HG03469 (cell line): ENCODE data around the gene CHIT1.

ENCODE experiments used
- ATAC-seq: cut with Tn5 transposase; IDR thresholded peaks from one replicate; pipeline ENCODE4 v1.9.1; 2021; ENCODE audit warnings: mild to moderate bottlenecking, moderate library complexity, moderate number of reproducible peaks; ENCODE audit not compliant: unreplicated experiment

CHIT1 gene

DNA sequence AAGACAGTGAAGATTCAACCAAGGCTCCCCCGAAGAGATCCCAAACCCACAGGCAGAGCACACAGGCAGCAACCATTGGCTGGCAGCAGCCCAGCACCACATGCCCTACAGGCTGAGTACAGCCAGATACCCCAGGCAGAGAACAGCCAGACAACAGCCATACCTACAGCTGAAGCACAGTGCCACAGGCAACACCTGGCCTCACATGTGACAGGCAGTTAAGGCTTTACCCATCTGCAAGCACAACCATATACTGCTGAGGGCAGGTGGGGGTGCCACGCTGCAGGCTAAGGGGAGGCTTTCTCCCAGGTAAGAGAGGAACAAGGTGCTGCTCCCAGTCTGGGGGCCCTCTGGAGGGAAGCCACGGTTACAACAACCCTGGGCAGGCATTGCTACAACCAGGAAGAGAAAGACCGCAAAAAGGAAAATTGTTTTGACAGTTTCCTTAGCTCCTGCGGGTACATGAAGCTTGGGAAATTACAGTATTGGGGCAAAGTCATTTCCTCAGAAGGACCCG lies 12.3 kb downstream of the CHIT1 start:
- ATAC-seq: no peak

GRCh38 chr1:203216274-203217138 lies 13.0 kb downstream of the CHIT1 start:
- no peak for ATAC-seq

DNA sequence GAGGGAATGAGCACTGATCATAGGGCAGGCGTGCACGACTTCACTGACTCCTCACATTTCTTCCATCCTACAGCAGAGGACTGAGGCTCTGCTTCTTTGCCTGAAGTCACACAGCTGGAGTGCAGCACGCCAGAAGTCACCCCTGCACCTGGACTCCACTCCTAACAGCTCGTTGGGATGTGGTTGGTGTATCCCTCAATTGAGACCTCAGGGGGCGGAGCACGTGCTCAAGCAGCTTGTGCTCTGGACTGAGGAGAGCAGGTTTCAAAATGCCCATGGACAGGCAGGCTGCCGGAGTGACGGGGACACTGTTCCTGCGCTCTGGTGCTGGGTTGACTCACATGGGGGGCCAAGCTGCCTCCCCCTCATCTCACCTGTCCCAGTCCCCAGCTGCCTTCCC lies 13.9 kb downstream of the CHIT1 start:
- ATAC-seq: no peak

GRCh38 chr1:203214871-203215270 lies 14.6 kb downstream of the CHIT1 start:
- ATAC-seq: no peak

DNA sequence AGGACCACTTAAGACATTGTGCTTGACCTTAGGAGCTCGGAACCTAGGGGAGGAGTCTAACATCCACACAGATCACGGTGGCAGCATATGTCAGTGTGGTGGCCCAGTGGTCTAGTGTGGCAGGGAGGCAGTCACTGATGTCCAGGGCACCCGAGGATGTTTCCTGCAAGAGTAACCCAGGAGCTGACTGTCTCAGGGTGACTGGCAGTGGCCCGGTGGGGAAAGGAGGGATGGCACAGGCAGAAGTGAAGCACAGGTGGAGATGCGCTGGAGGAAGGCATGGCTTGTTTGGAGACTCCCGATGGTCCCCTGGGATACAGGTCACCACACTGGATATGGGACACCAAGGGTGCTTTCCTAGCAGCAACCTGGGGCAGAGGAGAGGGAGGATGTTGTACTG lies 16.3 kb downstream of the CHIT1 start:
- no peak for ATAC-seq

- ATAC-seq: no peak
Measured at GRCh38 chr1:203211812-203212211, 17.7 kb downstream of the CHIT1 start.

DNA sequence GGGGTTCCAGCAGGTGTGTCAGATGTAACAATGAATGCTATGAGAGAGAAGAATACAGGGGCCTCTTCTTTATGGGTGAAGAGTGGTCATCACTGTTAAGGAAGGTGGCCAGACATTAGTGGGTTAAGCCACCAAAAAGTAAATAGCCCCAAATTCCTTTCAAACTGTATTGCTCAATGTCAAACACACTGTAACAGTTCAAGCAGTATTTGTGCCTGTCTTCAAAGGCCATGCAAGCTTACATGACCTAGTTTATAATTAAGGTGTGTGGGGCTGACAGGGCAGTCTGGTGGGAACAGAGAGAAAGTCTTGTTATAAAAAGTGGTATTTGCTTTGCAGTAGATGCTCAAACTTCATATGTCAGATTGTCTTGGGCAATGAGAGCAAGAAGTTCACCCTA lies 18.5 kb downstream of the CHIT1 start:
- no peak for ATAC-seq

GRCh38 chr1:203210350-203210749 lies 19.1 kb downstream of the CHIT1 start:
- ATAC-seq: no peak

- ATAC-seq: no peak
Measured at GRCh38 chr1:203208181-203208580, 21.3 kb downstream of the CHIT1 start.

GRCh38 chr1:203207751-203208150 lies 21.7 kb downstream of the CHIT1 start:
- ATAC-seq: no peak

GRCh38 chr1:203206129-203206687 lies 23.3 kb downstream of the CHIT1 start:
- no peak for ATAC-seq

- ATAC-seq: no peak
Measured at GRCh38 chr1:203204756-203205155, 24.7 kb downstream of the CHIT1 start.

GRCh38 chr1:203202431-203203245 lies 26.8 kb downstream of the CHIT1 start:
- no peak for ATAC-seq

- no peak for ATAC-seq
Measured at GRCh38 chr1:203201516-203202205, 27.8 kb downstream of the CHIT1 start.

DNA sequence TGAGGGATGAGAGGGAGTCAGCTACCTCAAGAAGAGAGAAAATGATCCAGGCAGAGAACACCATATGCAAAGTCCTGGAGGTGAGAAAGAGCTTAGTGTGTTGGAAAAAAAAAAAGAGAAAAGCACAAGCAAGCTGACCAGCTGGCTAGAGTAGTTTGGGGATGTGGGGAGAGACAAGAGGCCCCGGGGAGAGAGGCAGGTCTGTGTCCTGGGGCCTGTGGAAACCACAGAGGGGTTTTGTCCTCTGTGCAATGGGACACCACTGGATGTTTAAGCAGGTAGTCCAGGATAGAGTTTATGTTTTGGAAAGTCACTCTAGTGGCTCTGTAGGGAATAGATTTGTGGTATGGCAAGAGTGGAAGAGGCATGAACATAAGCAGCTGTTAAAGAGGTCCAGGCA lies 28.6 kb downstream of the CHIT1 start:
- no peak for ATAC-seq

DNA sequence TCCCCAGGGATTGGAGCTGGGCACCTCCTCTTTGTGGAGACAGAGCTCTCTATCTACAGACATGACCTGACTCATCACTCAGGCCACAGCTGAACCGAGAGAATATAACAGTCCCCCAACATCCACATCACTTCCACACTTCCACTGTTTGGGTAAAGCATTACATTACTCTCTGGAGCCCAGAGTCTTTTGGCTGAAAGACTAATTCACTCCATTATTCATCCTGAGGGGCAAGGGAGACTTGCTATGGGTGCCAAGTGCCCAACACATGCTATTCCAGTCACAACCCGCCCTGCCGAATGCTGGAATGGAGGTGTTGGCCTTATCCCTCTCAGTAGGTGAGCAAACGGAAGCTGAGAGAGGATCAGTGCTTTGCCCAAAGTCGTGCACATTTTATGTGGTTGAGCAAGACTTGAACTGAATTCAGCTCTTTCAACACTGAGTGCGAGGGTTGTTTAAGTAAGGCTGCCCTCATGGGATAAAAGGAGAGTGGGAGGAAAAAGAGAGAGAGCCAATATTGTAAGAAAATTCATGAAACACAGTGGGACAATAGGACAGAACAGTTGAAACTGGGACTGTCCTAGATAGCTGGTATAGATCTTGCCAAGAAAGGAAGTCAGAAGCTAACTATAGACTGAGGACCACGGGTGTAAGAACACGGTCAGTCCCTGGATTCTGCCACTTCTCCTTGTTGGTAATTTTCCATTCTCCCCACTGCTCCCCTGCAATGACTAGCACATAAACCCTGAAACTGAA lies 29.5 kb downstream of the CHIT1 start:
- ATAC-seq: no peak

DNA sequence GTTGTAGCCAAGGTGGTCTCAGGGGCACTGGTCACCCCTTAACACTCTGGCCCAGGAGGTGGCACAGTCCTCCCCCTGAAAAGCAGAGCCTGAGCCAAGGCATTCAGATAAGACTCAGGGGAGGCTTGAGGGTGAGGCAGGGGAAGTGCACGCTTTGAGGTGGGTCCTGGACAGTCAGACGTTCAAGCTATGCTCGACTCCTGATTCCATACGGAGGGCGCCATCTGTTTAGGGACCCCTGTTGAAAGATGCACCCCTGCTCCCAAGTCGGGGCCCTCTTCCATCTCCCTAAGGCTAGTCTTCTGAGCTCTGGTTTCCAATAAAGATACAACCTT lies 30.0 kb downstream of the CHIT1 start:
- no peak for ATAC-seq

DNA sequence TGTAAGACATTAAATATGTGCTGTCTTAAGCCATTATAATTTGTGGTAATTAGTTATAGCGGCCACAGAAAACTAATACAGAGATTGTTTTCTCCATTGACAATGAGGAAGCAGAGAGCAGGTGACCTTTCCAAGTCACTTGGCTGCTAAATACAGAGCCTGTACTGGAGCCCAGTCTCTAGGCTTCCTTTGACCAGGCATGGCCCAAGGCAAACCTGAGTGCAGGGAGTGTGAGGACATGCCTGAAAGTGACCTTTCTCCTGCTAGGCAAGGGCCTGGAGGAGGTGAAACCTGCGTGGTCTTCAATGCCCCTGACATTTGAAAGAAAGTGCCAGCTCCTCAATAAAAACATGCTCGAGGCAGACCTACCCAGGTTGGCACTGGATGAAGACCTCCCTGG lies 30.5 kb downstream of the CHIT1 start:
- no peak for ATAC-seq

DNA sequence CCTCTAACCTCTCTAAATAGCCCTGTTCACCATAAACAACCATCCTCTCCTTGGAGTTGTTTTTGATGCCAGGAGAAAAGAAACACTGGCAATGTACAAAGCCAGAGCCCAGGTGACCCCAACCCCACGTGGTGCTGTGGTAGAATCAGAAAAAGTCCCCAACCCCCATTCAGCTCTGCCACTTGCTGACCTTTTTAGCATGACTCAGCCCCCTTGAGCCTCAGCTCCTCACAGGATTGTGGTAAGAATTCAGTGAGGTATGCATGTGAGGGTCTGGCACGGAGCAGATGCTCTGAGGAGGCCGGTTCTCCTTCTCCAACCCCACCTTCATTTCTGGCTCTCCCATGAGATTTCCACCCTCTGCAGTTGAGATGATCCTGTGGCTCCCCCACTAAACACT lies 31.8 kb downstream of the CHIT1 start:
- no peak for ATAC-seq

GRCh38 chr1:203196371-203196770 lies 33.1 kb downstream of the CHIT1 start:
- ATAC-seq: no peak
